Smooth muscle cell (in vitro differentiated cells): ENCODE results near the gene FARSA. TPM values are rescaled to one million over a fixed set of nuclear protein-coding genes. Genes with fewer than 3 reads are reported as not detected.
"Not testable (repeated sequence)": the region's sequence is repeated elsewhere in the genome, so short reads cannot be mapped to it uniquely, and the experiment has no call there.

Source experiments
- DNase-seq: peaks from one replicate; lab custom pipeline; 2025; ENCODE audit not compliant: unreplicated experiment; lab: John Stamatoyannopoulos, UW
- H2AFZ ChIP-seq: fragments of 200-600 bp; sonication (generic); 2 replicates; pipeline ENCODE4 v1.6.0; 2016; ENCODE audit warnings: antibody characterized with exemption, low read depth, mild to moderate bottlenecking
- H3F3A ChIP-seq: fragments of 200-600 bp; sonication (generic); 2 replicates; pipeline ENCODE4 v1.6.0; 2017; ENCODE audit warnings: antibody characterized with exemption, low read depth
- H3K27ac ChIP-seq: fragments of 200-600 bp; sonication (generic); 2 replicates; pipeline ENCODE4 v1.5.1; 2016; ENCODE audit warnings: low read depth, mild to moderate bottlenecking
- H3K27me3 ChIP-seq: fragments of 200-600 bp; sonication (generic); 2 replicates; pipeline ENCODE4 v1.6.1; 2016; ENCODE audit warnings: low read depth, mild to moderate bottlenecking
- H3K36me3 ChIP-seq: fragments of 200-600 bp; sonication (generic); 2 replicates; pipeline ENCODE4 v1.5.1; 2016; ENCODE audit warnings: low read depth
- H3K4me1 ChIP-seq: fragments of 200-600 bp; sonication (generic); 2 replicates; pipeline ENCODE4 v1.5.1; 2016; ENCODE audit warnings: low read depth
- H3K4me2 ChIP-seq: fragments of 200-600 bp; sonication (generic); 2 replicates; pipeline ENCODE4 v1.6.0; 2016; ENCODE audit warnings: mild to moderate bottlenecking
- H3K4me3 ChIP-seq: fragments of 200-600 bp; sonication (generic); 2 replicates; pipeline ENCODE4 v1.5.1; 2016; ENCODE audit warnings: mild to moderate bottlenecking
- H3K79me2 ChIP-seq: fragments of 200-600 bp; sonication (generic); 2 replicates; pipeline ENCODE4 v1.6.0; 2016; ENCODE audit warnings: low read depth, mild to moderate bottlenecking
- H3K9ac ChIP-seq: fragments of 200-600 bp; sonication (generic); 2 replicates; pipeline ENCODE4 v1.6.0; 2016; ENCODE audit warnings: low read depth
- H3K9me3 ChIP-seq: fragments of 200-600 bp; sonication (generic); replicated peaks from 2 replicates; pipeline ENCODE4 v1.5.1; 2016; ENCODE audit warnings: low read depth
- H4K20me1 ChIP-seq: fragments of 200-600 bp; sonication (generic); 2 replicates; pipeline ENCODE4 v1.6.0; 2016; ENCODE audit warnings: low read depth
- CTCF ChIP-seq: fragments of 200-600 bp; sonication (generic); IDR thresholded peaks from 2 replicates; pipeline ENCODE4 v1.5.1; 2017; ENCODE audit warnings: borderline replicate concordance, mild to moderate bottlenecking, antibody characterized with exemption; ENCODE audit not compliant: insufficient read depth, poor library complexity, severe bottlenecking
- WGBS: methylation state at CpG from one replicate; pipeline ENCODE4 v1.1.7; 2016; ENCODE audit warnings: low lambda C conversion rate; 5-methylcytosine and 5-hydroxymethylcytosine counted together
- polyA plus RNA-seq: library from polyadenylated mRNA; unstranded; fragments of >200 nt; fragmentation: Nextera tagmentation; extraction: Ambion mirVana; gene quantifications from 2 replicates; pipeline ENCODE4 v1.2.1, GENCODE V29; 2016
- total RNA-seq: library from RNA; depleted of rRNA; stranded (reverse); fragments of >200 nt; gene quantifications from 2 replicates; pipeline ENCODE4 v1.2.3, GENCODE V29; 2014

The FARSA gene
- total and polyA plus RNA-seq, 2 experiments from 2014 or later, result 46.1 to 86.9 TPM

- Histone ChIP-seq H3K9me3 (no peaks in the 10 kb centered on the region), H4K20me1 (no peaks in the 10 kb centered on the region), H3K9ac (no peak overlapping the region), H3K4me1 (peaks cover 4% of the 10 kb centered on the region), H3K4me2 (peak overlapping the region; percentile 90), H3K27ac (no peak overlapping the region), H3K4me3 (peak overlapping the region; percentile 53), H3K36me3 (no peaks in the 10 kb centered on the region), H3K27me3 (no peaks in the 10 kb centered on the region), H3K79me2 (no peaks in the 10 kb centered on the region), H2AFZ (peak overlapping the region; percentile 91), H3F3A (no peaks in the 10 kb centered on the region)
- TF ChIP-seq CTCF, result no peak
- 57% methylated on average over 8 of the region's 8 CpGs for WGBS
- DNase-seq, result no peak
These were observed 32.3 kb upstream of the FARSA start for GRCh38 chr19:12965812-12966135.

- DNase-seq, result peak; percentile 49
- Histone ChIP-seq H3K79me2 (no peaks in the 10 kb centered on the region), H3K4me3 (peak overlapping the region; percentile 53), H3K9me3 (no peaks in the 10 kb centered on the region), H3K4me1 (peaks cover 4% of the 10 kb centered on the region), H3K4me2 (peak overlapping the region; percentile 90), H3F3A (no peaks in the 10 kb centered on the region), H3K36me3 (no peaks in the 10 kb centered on the region), H3K9ac (no peak overlapping the region), H3K27ac (no peak overlapping the region), H3K27me3 (no peaks in the 10 kb centered on the region), H2AFZ (peak overlapping the region; percentile 91), H4K20me1 (no peaks in the 10 kb centered on the region)
- peak; percentile 68 for TF ChIP-seq CTCF
- 3% methylated on average over 27 of the region's 34 CpGs for WGBS
These were observed 31.7 kb upstream of the FARSA start for GRCh38 chr19:12965017-12965811.

GRCh38 chr19:12959481-12959880, 26.0 kb upstream of the FARSA start:
- no peak overlapping the region for H3K27ac ChIP-seq
- peaks cover 34% of the 10 kb centered on the region for H3K79me2 ChIP-seq
- H3F3A ChIP-seq, result peaks cover 11% of the 10 kb centered on the region
- H3K36me3 ChIP-seq, result no peaks in the 10 kb centered on the region
- no peak overlapping the region for H3K4me2 ChIP-seq
- H4K20me1 ChIP-seq, result peaks cover 5% of the 10 kb centered on the region
- no peak overlapping the region for H3K4me3 ChIP-seq
- WGBS, result 79% methylated on average over 6 of the region's 6 CpGs
- TF ChIP-seq CTCF, result no peak
- no peak for DNase-seq
- H3K9ac ChIP-seq, result no peak overlapping the region
- H2AFZ ChIP-seq, result no peak overlapping the region
- H3K27me3 ChIP-seq, result no peaks in the 10 kb centered on the region
- H3K4me1 ChIP-seq, result peaks cover 7% of the 10 kb centered on the region
- H3K9me3 ChIP-seq, result no peaks in the 10 kb centered on the region

GRCh38 chr19:12957389-12957952, 24.0 kb upstream of the FARSA start:
- H3K9me3 ChIP-seq, H3K36me3 ChIP-seq, DNase-seq, H3K4me1 ChIP-seq, H3K27me3 ChIP-seq: not testable (repeated sequence)
- 84% methylated on average over 31 of the region's 31 CpGs for WGBS
- H3K27ac ChIP-seq, result peak overlapping the region; percentile 74
- H3K79me2 ChIP-seq, result peaks cover 41% of the 10 kb centered on the region
- H3K4me3 ChIP-seq, result peak overlapping the region; percentile 83
- peak overlapping the region; percentile 95 for H2AFZ ChIP-seq
- peak overlapping the region; percentile 93 for H3K9ac ChIP-seq
- peaks cover 10% of the 10 kb centered on the region for H4K20me1 ChIP-seq
- peak overlapping the region; percentile 86 for H3K4me2 ChIP-seq
- peaks cover 14% of the 10 kb centered on the region for H3F3A ChIP-seq
